HAP-1 (cell line): ENCODE data around the gene FNIP1.
A peak's percentile ranks its signal among the peaks of the same experiment; 100 is the strongest.
"Not testable (repeated sequence)": the region's sequence is repeated elsewhere in the genome, so short reads cannot be mapped to it uniquely, and the experiment has no call there.

Experiments used
- DNase-seq, 2 experiments: peaks; one replicate each; pipeline ENCODE4 v3.0.0-alpha.2; 2016 to 2020; ENCODE audit warnings: low spot score in 2 of 2
- H3K27me3 ChIP-seq: fragments of 250-450 bp; sonication (Bioruptor Pico); 2 replicates; pipeline ENCODE4 v1.5.1; 2020; ENCODE audit warnings: low read depth, mild to moderate bottlenecking, moderate library complexity
- H3K36me3 ChIP-seq: fragments of 250-450 bp; sonication (Bioruptor Pico); replicated peaks from 2 replicates; pipeline ENCODE4 v1.5.1; 2020; ENCODE audit warnings: mild to moderate bottlenecking
- H3K4me1 ChIP-seq: fragments of 250-450 bp; sonication (Bioruptor Pico); 2 replicates; pipeline ENCODE4 v1.5.1; 2020; ENCODE audit warnings: mild to moderate bottlenecking
- H3K4me3 ChIP-seq: fragments of 250-450 bp; sonication (Bioruptor Pico); 2 replicates; pipeline ENCODE4 v1.5.1; 2020; ENCODE audit warnings: mild to moderate bottlenecking, moderate library complexity
- H3K9me3 ChIP-seq: fragments of 250-450 bp; sonication (Bioruptor Pico); 2 replicates; pipeline ENCODE4 v1.5.1; 2020; ENCODE audit warnings: mild to moderate bottlenecking, moderate library complexity
- in situ Hi-C: fragments of 300-500 bp; cut with MboI; formaldehyde crosslinking; loops from 3 replicates; pipeline ENCODE4 v1.14.3; 2020; ENCODE audit warnings: low sequenced_read_pairs, inconsistent platforms, mixed read lengths

FNIP1 gene

GRCh38 chr5:131756942-131757341 lies 39.9 kb downstream of the FNIP1 start:
- Histone ChIP-seq H3K4me3 (no peak overlapping the region), H3K9me3 (no peaks in the 10 kb centered on the region; the same call in 1 of the 2 replicates), H3K27me3 (no peaks in the 10 kb centered on the region), H3K4me1 (peaks cover 13% of the 10 kb centered on the region), H3K36me3 (no peaks in the 10 kb centered on the region)
- in situ Hi-C loops = no loop called here
- no peak for DNase-seq

- H3K27me3 ChIP-seq = no peaks in the 10 kb centered on the region
- DNase-seq = no peak
- H3K4me3 ChIP-seq = no peak overlapping the region
- no peaks in the 10 kb centered on the region for H3K36me3 ChIP-seq
- no peaks in the 10 kb centered on the region; the same call in 1 of the 2 replicates for H3K9me3 ChIP-seq
- H3K4me1 ChIP-seq = peaks cover 23% of the 10 kb centered on the region
- in situ Hi-C loops = no loop called here
Measured at GRCh38 chr5:131754363-131754762, 42.5 kb downstream of the FNIP1 start.

GRCh38 chr5:131751506-131751905 lies 45.3 kb downstream of the FNIP1 start:
- peaks cover 18% of the 10 kb centered on the region for H3K4me1 ChIP-seq
- H3K4me3 ChIP-seq = no peak overlapping the region
- no peaks in the 10 kb centered on the region for H3K36me3 ChIP-seq
- no peaks in the 10 kb centered on the region; the same call in 1 of the 2 replicates for H3K9me3 ChIP-seq
- in situ Hi-C loops = no loop called here
- no peaks in the 10 kb centered on the region for H3K27me3 ChIP-seq
- no peak for DNase-seq

GRCh38 chr5:131749723-131750470 lies 46.9 kb downstream of the FNIP1 start:
- in situ Hi-C loops = no loop called here
- Histone ChIP-seq H3K27me3 (no peaks in the 10 kb centered on the region), H3K4me3 (no peak overlapping the region), H3K9me3 (no peaks in the 10 kb centered on the region; the same call in 1 of the 2 replicates), H3K36me3 (no peaks in the 10 kb centered on the region), H3K4me1 (peaks cover 18% of the 10 kb centered on the region)
- DNase-seq = peak in 1 of 2 experiments; percentile 9

- Histone ChIP-seq H3K9me3 (no peaks in the 10 kb centered on the region; the same call in 1 of the 2 replicates), H3K27me3 (no peaks in the 10 kb centered on the region), H3K4me3 (no peak overlapping the region), H3K4me1 (peaks cover 18% of the 10 kb centered on the region), H3K36me3 (no peaks in the 10 kb centered on the region)
- no peak for DNase-seq
- in situ Hi-C loops = no loop called here
Measured at GRCh38 chr5:131749138-131749537, 47.7 kb downstream of the FNIP1 start.

- no peak for DNase-seq
- Histone ChIP-seq H3K9me3 (no peaks in the 10 kb centered on the region), H3K4me1 (peaks cover 14% of the 10 kb centered on the region), H3K27me3 (no peaks in the 10 kb centered on the region), H3K36me3 (no peaks in the 10 kb centered on the region; the same call in 1 of the 2 replicates), H3K4me3 (no peak overlapping the region)
- in situ Hi-C loops = no loop called here
Measured at GRCh38 chr5:131747180-131748105, 49.4 kb downstream of the FNIP1 start.

- Histone ChIP-seq H3K4me1 (peaks cover 14% of the 10 kb centered on the region), H3K27me3 (no peaks in the 10 kb centered on the region), H3K4me3 (no peak overlapping the region), H3K9me3 (no peaks in the 10 kb centered on the region), H3K36me3 (no peaks in the 10 kb centered on the region; the same call in 1 of the 2 replicates)
- no peak for DNase-seq
- in situ Hi-C loops = no loop called here
Measured at GRCh38 chr5:131746423-131746822, 50.4 kb downstream of the FNIP1 start.

- Histone ChIP-seq H3K9me3 (no peaks in the 10 kb centered on the region), H3K36me3 (no peaks in the 10 kb centered on the region; the same call in 1 of the 2 replicates), H3K4me1 (peaks cover 14% of the 10 kb centered on the region), H3K4me3 (no peak overlapping the region), H3K27me3 (no peaks in the 10 kb centered on the region)
- in situ Hi-C loops = no loop called here
- no peak for DNase-seq
Measured at GRCh38 chr5:131745703-131746102, 51.1 kb downstream of the FNIP1 start.

- in situ Hi-C loops = no loop called here
- no peak for DNase-seq
- H3K4me1 ChIP-seq = peaks cover 12% of the 10 kb centered on the region
- no peak overlapping the region for H3K4me3 ChIP-seq
- H3K27me3 ChIP-seq = no peaks in the 10 kb centered on the region
- H3K36me3 ChIP-seq = no peaks in the 10 kb centered on the region; the same call in none of the 2 replicates
- H3K9me3 ChIP-seq = no peaks in the 10 kb centered on the region
Measured at GRCh38 chr5:131745155-131745554, 51.7 kb downstream of the FNIP1 start.

- no peak for DNase-seq
- Histone ChIP-seq H3K4me1 (no peaks in the 10 kb centered on the region; the same call in 1 of the 2 replicates), H3K4me3 (no peak overlapping the region), H3K9me3 (no peaks in the 10 kb centered on the region), H3K27me3 (no peaks in the 10 kb centered on the region), H3K36me3 (peaks cover 4% of the 10 kb centered on the region)
- in situ Hi-C loops = no loop called here
Measured at GRCh38 chr5:131740477-131740876, 56.3 kb downstream of the FNIP1 start.

- Histone ChIP-seq H3K9me3 (no peaks in the 10 kb centered on the region), H3K36me3 (peaks cover 7% of the 10 kb centered on the region), H3K27me3 (no peaks in the 10 kb centered on the region), H3K4me1 (no peaks in the 10 kb centered on the region), H3K4me3 (no peak overlapping the region)
- in situ Hi-C loops = no loop called here
- no peak for DNase-seq
Measured at GRCh38 chr5:131735393-131735792, 61.4 kb downstream of the FNIP1 start.

GRCh38 chr5:131734939-131735338 lies 61.9 kb downstream of the FNIP1 start:
- H3K9me3 ChIP-seq, H3K36me3 ChIP-seq, H3K4me3 ChIP-seq, H3K27me3 ChIP-seq, H3K4me1 ChIP-seq, DNase-seq, in situ Hi-C loops: not testable (repeated sequence)

- H3K9me3 ChIP-seq, in situ Hi-C loops, DNase-seq, H3K4me1 ChIP-seq, H3K4me3 ChIP-seq, H3K27me3 ChIP-seq: not testable (repeated sequence)
- peaks cover 13% of the 10 kb centered on the region for H3K36me3 ChIP-seq
Measured at GRCh38 chr5:131729292-131729691, 67.5 kb downstream of the FNIP1 start.

- H3K4me3 ChIP-seq, H3K27me3 ChIP-seq, H3K9me3 ChIP-seq, H3K4me1 ChIP-seq, in situ Hi-C loops, H3K36me3 ChIP-seq, DNase-seq: not testable (repeated sequence)
Measured at GRCh38 chr5:131724089-131724488, 72.7 kb downstream of the FNIP1 start.
